SK-N-SH (cell line): ENCODE data around the gene PTPRJ. TPM values are rescaled to one million over a fixed set of nuclear protein-coding genes. Genes with fewer than 3 reads are reported as not detected.

ENCODE experiments used
- CTCF ChIA-PET: fragments of 300-600, 350-600 bp; formaldehyde crosslinking; extraction: SDS; loops from one replicate; lab custom pipeline; 2021; lab: Yijun Ruan, JAX
- POLR2A ChIA-PET: fragments of 350-600 bp; sonication (Branson Sonifier 250); formaldehyde crosslinking; extraction: SDS; loops from one replicate; lab custom pipeline; 2020; ENCODE audit warnings: antibody characterized with exemption, inconsistent platforms; lab: Yijun Ruan, JAX
- DNase-seq: peaks from one replicate; pipeline ENCODE4 v3.0.0; 2012
- H2AFZ ChIP-seq: fragments of 200-600 bp; sonication (generic); 2 replicates; pipeline ENCODE4 v1.8.1; 2016; ENCODE audit warnings: antibody characterized with exemption, mild to moderate bottlenecking, low read depth
- H3F3A ChIP-seq: fragments of 200-600 bp; sonication (generic); replicated peaks from 2 replicates; pipeline ENCODE3; 2016; ENCODE audit warnings: antibody characterized with exemption, mild to moderate bottlenecking; ENCODE audit not compliant: insufficient read depth
- H3K27ac ChIP-seq, 2 experiments: fragments of 200-500 bp in 1 of 2; fragments of 200-600 bp in 1 of 2; sonication (Bioruptor generic) in 1 of 2; sonication (generic), shearing (Covaris generic) in 1 of 2; 2 replicates each; pipeline versions ENCODE4 v1.5.1 to v1.6.1; 2014 to 2016; ENCODE audit warnings: low read depth in 2 of 2, inconsistent platforms in 1 of 2, low read length in 1 of 2, mild to moderate bottlenecking in 1 of 2, mixed read lengths in 1 of 2
- H3K27me3 ChIP-seq: fragments of 200-600 bp; sonication (generic), shearing (Covaris generic); 2 replicates; pipeline ENCODE4 v1.6.1; 2016; ENCODE audit warnings: mixed run types; ENCODE audit not compliant: insufficient read depth
- H3K36me3 ChIP-seq, 2 experiments: fragments of 200-500 bp in 1 of 2; fragments of 200-600 bp in 1 of 2; sonication (Bioruptor generic) in 1 of 2; sonication (generic) in 1 of 2; replicated peaks in 1 of 2; 2 replicates each; pipeline versions ENCODE3 to v1.5.1; 2014 to 2016; ENCODE audit warnings: low read length in 1 of 2, mild to moderate bottlenecking in 1 of 2; ENCODE audit not compliant: insufficient read depth in 2 of 2, control insufficient read depth in 1 of 2
- H3K4me1 ChIP-seq, 2 experiments: fragments of 200-500 bp in 1 of 2; fragments of 200-600 bp in 1 of 2; sonication (Bioruptor generic) in 1 of 2; sonication (generic), shearing (Covaris generic) in 1 of 2; 2 replicates each; pipeline versions ENCODE4 v1.5.1 to v1.6.1; 2014 to 2016; ENCODE audit warnings: low read depth in 1 of 2, low read length in 1 of 2, mixed run types in 1 of 2; ENCODE audit not compliant: insufficient read depth in 2 of 2, control insufficient read depth in 1 of 2
- H3K4me2 ChIP-seq: fragments of 200-600 bp; sonication (generic), shearing (Covaris generic); 2 replicates; pipeline ENCODE4 v1.6.1; 2017; ENCODE audit warnings: mixed run types
- H3K4me3 ChIP-seq, 2 experiments: fragments of 200-500 bp in 1 of 2; fragments of 200-600 bp in 1 of 2; sonication (Bioruptor generic) in 1 of 2; sonication (generic), shearing (Covaris generic) in 1 of 2; 2 replicates each; pipeline versions ENCODE4 v1.5.1 to v1.8.1; 2014 to 2016; ENCODE audit warnings: low read depth in 2 of 2, inconsistent platforms in 1 of 2, low read length in 1 of 2, mild to moderate bottlenecking in 1 of 2, mixed read lengths in 1 of 2, moderate library complexity in 1 of 2
- H3K79me2 ChIP-seq: fragments of 200-600 bp; sonication (generic); 2 replicates; pipeline ENCODE4 v1.8.1; 2017; ENCODE audit warnings: mild to moderate bottlenecking; ENCODE audit not compliant: insufficient read depth
- H3K9ac ChIP-seq: fragments of 200-600 bp; sonication (generic); 2 replicates; pipeline ENCODE4 v1.6.1; 2017; ENCODE audit warnings: mixed run types
- H3K9me2 ChIP-seq: fragments of 200-600 bp; sonication (generic); 2 replicates; pipeline ENCODE4 v1.6.1; 2017; ENCODE audit warnings: mixed run types
- H3K9me3 ChIP-seq: fragments of 200-600 bp; sonication (generic); 2 replicates; pipeline ENCODE4 v1.6.1; 2017; ENCODE audit warnings: mixed run types, mild to moderate bottlenecking, moderate library complexity
- H4K20me1 ChIP-seq: fragments of 200-600 bp; sonication (generic); 2 replicates; pipeline ENCODE4 v1.6.1; 2017; ENCODE audit warnings: mild to moderate bottlenecking, mixed run types; ENCODE audit not compliant: insufficient read depth
- CHD2 ChIP-seq: fragments of 150-350 bp; IDR thresholded peaks from 2 replicates; pipeline ENCODE4 v1.6.1; 2018; ENCODE audit warnings: low read length; ENCODE audit not compliant: partially characterized antibody
- ELF1 ChIP-seq: IDR thresholded peaks from 2 replicates; pipeline ENCODE4 v1.4.0; 2012
- EP300 ChIP-seq, 2 experiments: IDR thresholded peaks; 2 replicates each; pipeline versions ENCODE4 v1.4.0 to v1.6.1; 2012; ENCODE audit warnings: borderline replicate concordance in 1 of 2, low read depth in 1 of 2, low read length in 1 of 2
- EZH2phosphoT487 ChIP-seq: fragments of 200-600 bp; sonication (generic); IDR thresholded peaks from 2 replicates; pipeline ENCODE4 v1.6.1; 2017; ENCODE audit warnings: low read depth, mixed run types, mild to moderate bottlenecking, antibody characterized with exemption, moderate library complexity, borderline replicate concordance
- FOXM1 ChIP-seq: IDR thresholded peaks from 2 replicates; pipeline ENCODE4 v1.4.0; 2012; ENCODE audit warnings: low read depth, mild to moderate bottlenecking
- GABPA ChIP-seq: IDR thresholded peaks from 2 replicates; pipeline ENCODE4 v1.4.0; 2012; ENCODE audit warnings: low read depth, mild to moderate bottlenecking
- GATA2 ChIP-seq: sonication (generic); formaldehyde crosslinking; IDR thresholded peaks from 2 replicates; pipeline ENCODE4 v1.5.0; 2020; ENCODE audit warnings: mild to moderate bottlenecking, missing genetic modification reagents
- JUND ChIP-seq: IDR thresholded peaks from 2 replicates; pipeline ENCODE4 v1.4.0; 2012
- MEF2A ChIP-seq: IDR thresholded peaks from 2 replicates; pipeline ENCODE4 v1.4.0; 2012; ENCODE audit warnings: low read depth, borderline replicate concordance
- MXI1 ChIP-seq: IDR thresholded peaks from 2 replicates; pipeline ENCODE4 v1.6.1; 2012; ENCODE audit warnings: mild to moderate bottlenecking, low read depth, low read length, improper control_type of control experiment
- NRF1 ChIP-seq: IDR thresholded peaks from 2 replicates; pipeline ENCODE4 v1.6.1; 2012; ENCODE audit warnings: low read depth, mild to moderate bottlenecking, low read length
- RFX5 ChIP-seq: IDR thresholded peaks from 2 replicates; pipeline ENCODE4 v1.6.1; 2012; ENCODE audit warnings: mild to moderate bottlenecking, improper control_type of control experiment, low read length
- SIN3A ChIP-seq: IDR thresholded peaks from 2 replicates; pipeline ENCODE4 v1.6.1; 2012; ENCODE audit warnings: low read depth, mild to moderate bottlenecking, low read length, moderate library complexity, borderline replicate concordance
- SMC3 ChIP-seq: IDR thresholded peaks from 2 replicates; pipeline ENCODE4 v1.6.1; 2012; ENCODE audit warnings: low read depth, low read length, improper control_type of control experiment
- TAF1 ChIP-seq: IDR thresholded peaks from 2 replicates; pipeline ENCODE4 v1.6.1; 2012; ENCODE audit warnings: low read depth, mild to moderate bottlenecking, low read length, moderate library complexity, borderline replicate concordance
- TEAD4 ChIP-seq: IDR thresholded peaks from 2 replicates; pipeline ENCODE4 v1.4.0; 2012; ENCODE audit warnings: mild to moderate bottlenecking, borderline replicate concordance; ENCODE audit not compliant: insufficient read depth
- YY1 ChIP-seq: IDR thresholded peaks from 2 replicates; pipeline ENCODE4 v1.4.0; 2012; ENCODE audit warnings: low read depth, mild to moderate bottlenecking
- WGBS: methylation state at CpG from one replicate; pipeline ENCODE4 v1.1.6; 2017; ENCODE audit warnings: low lambda C conversion rate; 5-methylcytosine and 5-hydroxymethylcytosine counted together
- polyA plus RNA-seq, 3 experiments: library from polyadenylated mRNA; depleted of rRNA; stranded (reverse); fragments of >200 nt; gene quantifications; 2 replicates each; pipeline ENCODE4 v1.2.3, GENCODE V29; 2012
- TF ChIP-seq, protein P1 (sequence below): IDR thresholded peaks from 2 replicates; pipeline ENCODE4 v1.6.1; 2012; ENCODE audit warnings: mild to moderate bottlenecking, low read depth, low read length, moderate library complexity
- TF ChIP-seq, protein P2 (sequence below): fragments of 200-600 bp; sonication (generic); IDR thresholded peaks from 2 replicates; pipeline ENCODE4 v1.6.1; 2017; ENCODE audit warnings: antibody characterized with exemption, mild to moderate bottlenecking, moderate library complexity
- TF ChIP-seq, protein P3 (sequence below): IDR thresholded peaks from 2 replicates; pipeline ENCODE4 v1.4.0; 2012; ENCODE audit warnings: low read depth

The PTPRJ gene
- polyA plus RNA-seq, 1 of the 3 experiments (the other 2 are of a cell fraction): 4.5 TPM

DNA sequence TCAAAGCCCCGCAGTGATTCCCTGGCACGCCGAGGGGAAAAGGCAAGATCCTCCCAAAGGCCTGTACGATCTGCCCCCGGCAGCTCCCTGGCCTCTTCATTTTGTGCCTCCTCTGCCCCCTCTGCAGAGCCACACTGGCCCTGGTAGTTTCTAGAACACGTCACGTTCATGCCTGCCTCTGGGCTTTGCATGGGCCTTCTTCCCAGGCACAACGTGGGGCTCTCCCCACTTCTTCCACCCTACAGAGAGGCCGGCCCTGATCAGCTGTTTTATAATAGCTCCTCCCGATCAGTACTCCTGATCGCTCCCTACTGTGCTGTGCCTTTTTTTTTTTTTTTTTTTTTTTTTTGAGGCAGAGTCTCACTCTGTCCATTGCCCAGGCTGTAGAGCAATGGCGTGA is 78.4 kb downstream of the PTPRJ start:
- H3F3A ChIP-seq: peaks cover 9% of the 10 kb centered on the region
- no peaks in the 10 kb centered on the region for H3K9me3 ChIP-seq
- no peak overlapping the region for H3K4me3 ChIP-seq
- WGBS: 98% methylated on average over 12 of the region's 12 CpGs
- no peak overlapping the region for H2AFZ ChIP-seq
- ChIA-PET CTCF (interaction anchor here (0.8 to 1.1 kb wide), 2 partner anchors 37 to 124 kb away, joined by 3 to 5 read pairs; no protein-coding TSS in a partner anchor), POLR2A (no interaction called here)
- DNase-seq: no peak
- no peak overlapping the region for H3K9ac ChIP-seq
- no peaks in the 10 kb centered on the region for H3K9me2 ChIP-seq
- H3K4me1 ChIP-seq: peaks cover 5 to 10% of the 10 kb centered on the region in 2 experiments; a peak in 2 of 4 replicates
- H3K27me3 ChIP-seq: no peaks in the 10 kb centered on the region
- no peaks in the 10 kb centered on the region for H4K20me1 ChIP-seq
- TF ChIP-seq, protein P1, sequence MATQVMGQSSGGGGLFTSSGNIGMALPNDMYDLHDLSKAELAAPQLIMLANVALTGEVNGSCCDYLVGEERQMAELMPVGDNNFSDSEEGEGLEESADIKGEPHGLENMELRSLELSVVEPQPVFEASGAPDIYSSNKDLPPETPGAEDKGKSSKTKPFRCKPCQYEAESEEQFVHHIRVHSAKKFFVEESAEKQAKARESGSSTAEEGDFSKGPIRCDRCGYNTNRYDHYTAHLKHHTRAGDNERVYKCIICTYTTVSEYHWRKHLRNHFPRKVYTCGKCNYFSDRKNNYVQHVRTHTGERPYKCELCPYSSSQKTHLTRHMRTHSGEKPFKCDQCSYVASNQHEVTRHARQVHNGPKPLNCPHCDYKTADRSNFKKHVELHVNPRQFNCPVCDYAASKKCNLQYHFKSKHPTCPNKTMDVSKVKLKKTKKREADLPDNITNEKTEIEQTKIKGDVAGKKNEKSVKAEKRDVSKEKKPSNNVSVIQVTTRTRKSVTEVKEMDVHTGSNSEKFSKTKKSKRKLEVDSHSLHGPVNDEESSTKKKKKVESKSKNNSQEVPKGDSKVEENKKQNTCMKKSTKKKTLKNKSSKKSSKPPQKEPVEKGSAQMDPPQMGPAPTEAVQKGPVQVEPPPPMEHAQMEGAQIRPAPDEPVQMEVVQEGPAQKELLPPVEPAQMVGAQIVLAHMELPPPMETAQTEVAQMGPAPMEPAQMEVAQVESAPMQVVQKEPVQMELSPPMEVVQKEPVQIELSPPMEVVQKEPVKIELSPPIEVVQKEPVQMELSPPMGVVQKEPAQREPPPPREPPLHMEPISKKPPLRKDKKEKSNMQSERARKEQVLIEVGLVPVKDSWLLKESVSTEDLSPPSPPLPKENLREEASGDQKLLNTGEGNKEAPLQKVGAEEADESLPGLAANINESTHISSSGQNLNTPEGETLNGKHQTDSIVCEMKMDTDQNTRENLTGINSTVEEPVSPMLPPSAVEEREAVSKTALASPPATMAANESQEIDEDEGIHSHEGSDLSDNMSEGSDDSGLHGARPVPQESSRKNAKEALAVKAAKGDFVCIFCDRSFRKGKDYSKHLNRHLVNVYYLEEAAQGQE: no peak
- TF ChIP-seq CHD2 (no peak), EZH2phosphoT487 (no peak), GATA2 (CRISPR knock-in tag) (no peak), MEF2A (no peak), FOXM1 (no peak), RFX5 (no peak), YY1 (no peak), JUND (no peak), SMC3 (no peak)
- TF ChIP-seq, protein P2, sequence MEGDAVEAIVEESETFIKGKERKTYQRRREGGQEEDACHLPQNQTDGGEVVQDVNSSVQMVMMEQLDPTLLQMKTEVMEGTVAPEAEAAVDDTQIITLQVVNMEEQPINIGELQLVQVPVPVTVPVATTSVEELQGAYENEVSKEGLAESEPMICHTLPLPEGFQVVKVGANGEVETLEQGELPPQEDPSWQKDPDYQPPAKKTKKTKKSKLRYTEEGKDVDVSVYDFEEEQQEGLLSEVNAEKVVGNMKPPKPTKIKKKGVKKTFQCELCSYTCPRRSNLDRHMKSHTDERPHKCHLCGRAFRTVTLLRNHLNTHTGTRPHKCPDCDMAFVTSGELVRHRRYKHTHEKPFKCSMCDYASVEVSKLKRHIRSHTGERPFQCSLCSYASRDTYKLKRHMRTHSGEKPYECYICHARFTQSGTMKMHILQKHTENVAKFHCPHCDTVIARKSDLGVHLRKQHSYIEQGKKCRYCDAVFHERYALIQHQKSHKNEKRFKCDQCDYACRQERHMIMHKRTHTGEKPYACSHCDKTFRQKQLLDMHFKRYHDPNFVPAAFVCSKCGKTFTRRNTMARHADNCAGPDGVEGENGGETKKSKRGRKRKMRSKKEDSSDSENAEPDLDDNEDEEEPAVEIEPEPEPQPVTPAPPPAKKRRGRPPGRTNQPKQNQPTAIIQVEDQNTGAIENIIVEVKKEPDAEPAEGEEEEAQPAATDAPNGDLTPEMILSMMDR: no peak
- TF ChIP-seq, protein P3, sequence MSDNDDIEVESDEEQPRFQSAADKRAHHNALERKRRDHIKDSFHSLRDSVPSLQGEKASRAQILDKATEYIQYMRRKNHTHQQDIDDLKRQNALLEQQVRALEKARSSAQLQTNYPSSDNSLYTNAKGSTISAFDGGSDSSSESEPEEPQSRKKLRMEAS: no peak
- H3K79me2 ChIP-seq: peaks cover 88% of the 10 kb centered on the region
- H3K4me2 ChIP-seq: no peak overlapping the region
- H3K27ac ChIP-seq: no peak overlapping the region
- H3K36me3 ChIP-seq: peaks cover 0 to 4% of the 10 kb centered on the region in 2 experiments

DNA sequence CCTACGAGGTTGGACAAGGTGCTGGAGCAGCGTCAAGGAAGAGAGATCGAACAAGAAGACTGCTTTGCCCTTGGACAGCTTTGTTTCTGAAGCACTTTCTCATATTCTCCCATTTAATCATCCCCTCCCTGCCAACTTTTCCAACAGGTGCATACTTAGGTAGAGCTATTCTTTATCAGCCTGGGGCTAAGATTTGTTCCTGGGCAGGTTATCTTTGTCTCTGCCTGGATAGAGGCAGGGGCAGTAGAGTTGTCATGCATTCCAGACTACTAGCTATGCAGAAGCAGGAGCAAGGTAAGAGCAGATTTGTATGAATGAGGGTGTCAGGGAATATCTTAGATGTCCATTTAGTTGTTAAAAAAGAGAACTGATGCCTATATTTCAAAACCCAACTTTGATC is 82.3 kb downstream of the PTPRJ start:
- Histone ChIP-seq H4K20me1 (no peaks in the 10 kb centered on the region), H3K27me3 (no peaks in the 10 kb centered on the region), H3K4me1 (peaks cover 5 to 36% of the 10 kb centered on the region in 2 experiments; a peak in 2 of 4 replicates), H2AFZ (no peak overlapping the region), H3K4me2 (no peak overlapping the region), H3F3A (peaks cover 22% of the 10 kb centered on the region), H3K27ac (peak overlapping the region in 1 of 2 experiments; percentile 91; a peak in 2 of 4 replicates), H3K9me2 (no peaks in the 10 kb centered on the region), H3K9ac (no peak overlapping the region), H3K36me3 (peaks cover 0 to 4% of the 10 kb centered on the region in 2 experiments), H3K4me3 (no peak overlapping the region), H3K9me3 (no peaks in the 10 kb centered on the region), H3K79me2 (peaks cover 87% of the 10 kb centered on the region)
- 97% methylated on average over 3 of the region's 3 CpGs for WGBS
- CTCF ChIA-PET: interaction anchor here (1.1 kb wide), 1 partner anchor 31 kb away, joined by 3 read pairs; no protein-coding TSS in a partner anchor
- POLR2A ChIA-PET: no interaction called here
- no peak for DNase-seq
- TF ChIP-seq EP300 (IDR thresholded peaks at IDR 0.05; ENCODE audit: borderline replicate concordance in 1 of 2, low read depth in 1 of 2, low read length in 1 of 2): no peak
- no peak for TF ChIP-seq ELF1
- TF ChIP-seq TAF1: no peak
- no peak for TF ChIP-seq TEAD4
- no peak for TF ChIP-seq SIN3A
- TF ChIP-seq GABPA: no peak
- TF ChIP-seq, protein P1: no peak
- TF ChIP-seq MXI1: no peak
- TF ChIP-seq EZH2phosphoT487: no peak
- TF ChIP-seq NRF1: no peak
